ENCODE measurements around the gene FGF5.
A peak's percentile ranks its signal among the peaks of the same experiment; 100 is the strongest.
"Not testable (repeated sequence)": the region's sequence is repeated elsewhere in the genome, so short reads cannot be mapped to it uniquely, and the experiment has no call there.

The FGF5 gene

GRCh38 chr4:80302616-80303223, 36.3 kb downstream of the FGF5 start:
- no peak for DNase-seq

GRCh38 chr4:80305466-80305865, 39.0 kb downstream of the FGF5 start:
- DNase-seq, result no peak

- DNase-seq, result no peak
Observed at GRCh38 chr4:80306260-80306659, 39.8 kb downstream of the FGF5 start.

- DNase-seq, result peak; percentile 14
Observed at GRCh38 chr4:80307183-80307735, 40.8 kb downstream of the FGF5 start.

- no peak for DNase-seq
Observed at GRCh38 chr4:80307774-80308465, 41.5 kb downstream of the FGF5 start.

GRCh38 chr4:80308466-80308822, 42.0 kb downstream of the FGF5 start:
- no peak for DNase-seq

- DNase-seq, result no peak
Observed at GRCh38 chr4:80309294-80310004, 43.0 kb downstream of the FGF5 start.

- DNase-seq, result no peak
Observed at GRCh38 chr4:80311130-80311529, 44.7 kb downstream of the FGF5 start.

GRCh38 chr4:80312124-80312523, 45.7 kb downstream of the FGF5 start:
- DNase-seq, result no peak

- DNase-seq, result no peak
Observed at GRCh38 chr4:80313627-80314026, 47.2 kb downstream of the FGF5 start.

GRCh38 chr4:80315848-80316247, 49.4 kb downstream of the FGF5 start:
- DNase-seq, result not testable (repeated sequence)

GRCh38 chr4:80321341-80321740, 54.9 kb downstream of the FGF5 start:
- DNase-seq, result no peak

- no peak for DNase-seq
Observed at GRCh38 chr4:80321776-80322175, 55.3 kb downstream of the FGF5 start.

GRCh38 chr4:80322716-80323115, 56.3 kb downstream of the FGF5 start:
- no peak for DNase-seq

GRCh38 chr4:80324171-80324570, 57.7 kb downstream of the FGF5 start:
- no peak for DNase-seq

- no peak for DNase-seq
Observed at GRCh38 chr4:80331693-80332092, 65.2 kb downstream of the FGF5 start.

GRCh38 chr4:80333121-80333520, 66.7 kb downstream of the FGF5 start:
- DNase-seq, result no peak

GRCh38 chr4:80334568-80334967, 68.1 kb downstream of the FGF5 start:
- no peak for DNase-seq

- DNase-seq, result no peak
Observed at GRCh38 chr4:80335226-80335553, 68.7 kb downstream of the FGF5 start.

- DNase-seq, result peak; percentile 64
Observed at GRCh38 chr4:80335554-80336358, 69.3 kb downstream of the FGF5 start, which contains the start of gene CFAP299. CFAP299 (plus strand) TSS chr4:80335730.

GRCh38 chr4:80336582-80336981, 70.1 kb downstream of the FGF5 start:
- peak; percentile 6 for DNase-seq

GRCh38 chr4:80340036-80340435, 73.6 kb downstream of the FGF5 start:
- DNase-seq, result no peak
